HepG2 (cell line): Measurements from ENCODE around the gene CFAP90. TPM values are rescaled to one million over a fixed set of nuclear protein-coding genes. Genes with fewer than 3 reads are reported as not detected.

Experiments
- AGO2 ChIP-seq: fragments of 200-400 bp; formaldehyde crosslinking; optimal IDR thresholded peaks from 2 replicates; pipeline ENCODE3; 2017; ENCODE audit warnings: mild to moderate bottlenecking, low read depth, low read length, moderate library complexity
- CHD2 ChIP-seq: IDR thresholded peaks from 2 replicates; pipeline ENCODE4 v1.6.1; 2011; ENCODE audit warnings: low read depth, low read length, improper control_type of control experiment
- ERF ChIP-seq: IDR thresholded peaks from 2 replicates; pipeline ENCODE4 v1.6.1; 2018; ENCODE audit warnings: missing biosample characterization, missing genetic modification reagents
- HNF4G ChIP-seq, 2 experiments: sonication (generic) in 1 of 2; formaldehyde crosslinking in 1 of 2; IDR thresholded peaks; 2 replicates each; pipeline versions ENCODE4 v1.4.0 to v1.6.1; 2011 to 2020; ENCODE audit warnings: borderline replicate concordance in 2 of 2, low read depth in 2 of 2, mild to moderate bottlenecking in 2 of 2, low read length in 1 of 2, missing genetic modification reagents in 1 of 2, moderate library complexity in 1 of 2
- MAF1 ChIP-seq: sonication (generic); formaldehyde crosslinking; IDR thresholded peaks from 2 replicates; pipeline ENCODE4 v1.5.0; 2020; ENCODE audit warnings: missing genetic modification reagents, borderline replicate concordance
- MBNL3 ChIP-seq: fragments of 250-450 bp; sonication (Bioruptor Pico); conservative IDR thresholded peaks from 2 replicates; pipeline ENCODE4 v1.8.0; 2022; ENCODE audit warnings: mild to moderate bottlenecking, inconsistent platforms
- MTA3 ChIP-seq: sonication (generic); formaldehyde crosslinking; IDR thresholded peaks from 2 replicates; pipeline ENCODE4 v1.4.0; 2020; ENCODE audit warnings: missing genetic modification reagents
- POLR2G ChIP-seq: fragments of 200-400 bp; formaldehyde crosslinking; IDR thresholded peaks from 2 replicates; pipeline ENCODE4 v1.6.1; 2018; ENCODE audit warnings: mild to moderate bottlenecking, low read depth, low read length, moderate library complexity
- SSRP1 ChIP-seq: IDR thresholded peaks from 2 replicates; pipeline ENCODE4 v1.6.1; 2016; ENCODE audit warnings: control low read depth
- TBX3 ChIP-seq: fragments of 450-650 bp; IDR thresholded peaks from 2 replicates; pipeline ENCODE4 v1.6.1; 2017; ENCODE audit warnings: antibody characterized with exemption, mild to moderate bottlenecking, inconsistent platforms, borderline replicate concordance
- TSC22D2 ChIP-seq: sonication (generic); formaldehyde crosslinking; IDR thresholded peaks from 2 replicates; pipeline ENCODE4 v1.5.1; 2020; ENCODE audit warnings: missing genetic modification reagents, mild to moderate bottlenecking, borderline replicate concordance
- polyA plus RNA-seq, 8 experiments: library from polyadenylated mRNA; depleted of rRNA in 3 of 8; stranded (reverse) in 7 of 8; unstranded in 1 of 8; fragments of >200 nt; fragmentation: Illumina TruSeq in 4 of 8; extraction: Trizol in 4 of 8; gene quantifications; 2 replicates each; pipeline versions ENCODE4 v1.2.1 to v1.2.3, GENCODE V29; 2011 to 2016; ENCODE audit warnings: low read depth in 4 of 8, missing spikeins in 1 of 8, mixed read lengths in 1 of 8; ENCODE audit not compliant: insufficient read depth in 1 of 8
- total RNA-seq, 5 experiments: library from RNA; depleted of rRNA; stranded (reverse); fragments of >200 nt; fragmentation: Illumina TruSeq; extraction: Trizol; gene quantifications; 2 replicates each; pipeline ENCODE4 v1.2.3, GENCODE V29; 2016; ENCODE audit warnings: low read depth in 1 of 5
- TF ChIP-seq, protein P1 (sequence below): sonication (generic); formaldehyde crosslinking; IDR thresholded peaks from 2 replicates; pipeline ENCODE4 v1.4.0; 2020; ENCODE audit warnings: missing genetic modification reagents
- TF ChIP-seq, protein P2 (sequence below): IDR thresholded peaks from 2 replicates; pipeline ENCODE4 v1.6.1; 2016; ENCODE audit warnings: low read depth, missing genetic modification reagents, missing compliant biosample characterization
- TF ChIP-seq, protein P3 (sequence below): sonication (generic); formaldehyde crosslinking; IDR thresholded peaks from 2 replicates; pipeline ENCODE4 v1.4.0; 2020; ENCODE audit warnings: missing genetic modification reagents
- TF ChIP-seq, protein P4 (sequence below): sonication (generic); formaldehyde crosslinking; IDR thresholded peaks from 2 replicates; pipeline ENCODE4 v1.4.0; 2020; ENCODE audit warnings: missing genetic modification reagents

The CFAP90 gene
- total and polyA plus RNA-seq, 2 of the 13 experiments (the other 11 are each of a cell fraction or from before 2014, with no cell fraction given), result 0.11 TPM; not detected in 1

DNA sequence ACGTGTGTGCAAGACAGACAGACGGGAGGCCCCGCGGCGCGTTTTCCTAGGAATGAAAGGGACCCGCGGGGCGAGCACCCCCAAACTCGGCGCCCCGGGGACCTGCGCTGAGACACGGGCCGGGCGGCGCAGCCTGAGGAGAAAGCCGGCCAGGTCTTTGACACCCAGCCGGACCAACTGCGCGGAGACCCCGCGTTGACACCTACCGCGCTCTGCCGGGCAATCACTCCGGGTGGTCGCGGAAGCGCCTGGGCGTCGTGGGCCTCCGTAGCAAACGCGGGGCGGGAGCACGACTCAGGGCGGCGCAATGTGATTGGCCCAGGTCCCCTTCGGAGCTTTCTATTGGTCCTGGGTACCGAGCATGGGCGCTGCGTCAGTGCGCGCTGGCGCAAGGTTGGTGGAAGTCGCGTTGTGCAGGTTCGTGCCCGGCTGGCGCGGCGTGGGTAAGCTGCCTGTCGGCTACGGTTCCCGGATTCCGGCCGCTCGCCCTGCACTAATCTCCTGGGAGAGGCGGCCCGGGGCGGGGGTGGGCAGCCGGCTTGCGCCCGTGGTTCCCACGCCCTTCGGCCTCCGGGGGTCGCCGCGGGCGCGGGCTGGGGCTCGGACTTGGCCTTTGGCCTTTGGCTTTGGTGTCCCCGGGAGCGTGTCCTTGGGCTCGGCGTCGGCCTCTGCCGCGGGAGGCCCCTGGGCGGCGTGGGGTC lies 18.0 kb upstream of the CFAP90 start, which contains the start of the genes FASTKD3 and MTRR (continued):
- peak; percentile 40; the same call in 1 of the 2 replicates for TF ChIP-seq HNF4G (IDR thresholded peaks at IDR 0.05; ENCODE audit: borderline replicate concordance, low read depth, low read length)
- peak; percentile 73; the same call in 1 of the 2 replicates for TF ChIP-seq HNF4G (CRISPR knock-in tag; IDR thresholded peaks at IDR 0.05; ENCODE audit: borderline replicate concordance, low read depth)
- TF ChIP-seq MTA3 (CRISPR knock-in tag), result no peak
- TF ChIP-seq, protein P1, sequence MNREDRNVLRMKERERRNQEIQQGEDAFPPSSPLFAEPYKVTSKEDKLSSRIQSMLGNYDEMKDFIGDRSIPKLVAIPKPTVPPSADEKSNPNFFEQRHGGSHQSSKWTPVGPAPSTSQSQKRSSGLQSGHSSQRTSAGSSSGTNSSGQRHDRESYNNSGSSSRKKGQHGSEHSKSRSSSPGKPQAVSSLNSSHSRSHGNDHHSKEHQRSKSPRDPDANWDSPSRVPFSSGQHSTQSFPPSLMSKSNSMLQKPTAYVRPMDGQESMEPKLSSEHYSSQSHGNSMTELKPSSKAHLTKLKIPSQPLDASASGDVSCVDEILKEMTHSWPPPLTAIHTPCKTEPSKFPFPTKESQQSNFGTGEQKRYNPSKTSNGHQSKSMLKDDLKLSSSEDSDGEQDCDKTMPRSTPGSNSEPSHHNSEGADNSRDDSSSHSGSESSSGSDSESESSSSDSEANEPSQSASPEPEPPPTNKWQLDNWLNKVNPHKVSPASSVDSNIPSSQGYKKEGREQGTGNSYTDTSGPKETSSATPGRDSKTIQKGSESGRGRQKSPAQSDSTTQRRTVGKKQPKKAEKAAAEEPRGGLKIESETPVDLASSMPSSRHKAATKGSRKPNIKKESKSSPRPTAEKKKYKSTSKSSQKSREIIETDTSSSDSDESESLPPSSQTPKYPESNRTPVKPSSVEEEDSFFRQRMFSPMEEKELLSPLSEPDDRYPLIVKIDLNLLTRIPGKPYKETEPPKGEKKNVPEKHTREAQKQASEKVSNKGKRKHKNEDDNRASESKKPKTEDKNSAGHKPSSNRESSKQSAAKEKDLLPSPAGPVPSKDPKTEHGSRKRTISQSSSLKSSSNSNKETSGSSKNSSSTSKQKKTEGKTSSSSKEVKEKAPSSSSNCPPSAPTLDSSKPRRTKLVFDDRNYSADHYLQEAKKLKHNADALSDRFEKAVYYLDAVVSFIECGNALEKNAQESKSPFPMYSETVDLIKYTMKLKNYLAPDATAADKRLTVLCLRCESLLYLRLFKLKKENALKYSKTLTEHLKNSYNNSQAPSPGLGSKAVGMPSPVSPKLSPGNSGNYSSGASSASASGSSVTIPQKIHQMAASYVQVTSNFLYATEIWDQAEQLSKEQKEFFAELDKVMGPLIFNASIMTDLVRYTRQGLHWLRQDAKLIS, result no peak
- no peak for TF ChIP-seq SSRP1
- TF ChIP-seq POLR2G, result peak; percentile 91
- no peak; the same call in 1 of the 2 replicates for TF ChIP-seq ERF (CRISPR knock-in tag)
- TF ChIP-seq TBX3, result peak; percentile 42; the same call in 1 of the 2 replicates
- TF ChIP-seq, protein P2, sequence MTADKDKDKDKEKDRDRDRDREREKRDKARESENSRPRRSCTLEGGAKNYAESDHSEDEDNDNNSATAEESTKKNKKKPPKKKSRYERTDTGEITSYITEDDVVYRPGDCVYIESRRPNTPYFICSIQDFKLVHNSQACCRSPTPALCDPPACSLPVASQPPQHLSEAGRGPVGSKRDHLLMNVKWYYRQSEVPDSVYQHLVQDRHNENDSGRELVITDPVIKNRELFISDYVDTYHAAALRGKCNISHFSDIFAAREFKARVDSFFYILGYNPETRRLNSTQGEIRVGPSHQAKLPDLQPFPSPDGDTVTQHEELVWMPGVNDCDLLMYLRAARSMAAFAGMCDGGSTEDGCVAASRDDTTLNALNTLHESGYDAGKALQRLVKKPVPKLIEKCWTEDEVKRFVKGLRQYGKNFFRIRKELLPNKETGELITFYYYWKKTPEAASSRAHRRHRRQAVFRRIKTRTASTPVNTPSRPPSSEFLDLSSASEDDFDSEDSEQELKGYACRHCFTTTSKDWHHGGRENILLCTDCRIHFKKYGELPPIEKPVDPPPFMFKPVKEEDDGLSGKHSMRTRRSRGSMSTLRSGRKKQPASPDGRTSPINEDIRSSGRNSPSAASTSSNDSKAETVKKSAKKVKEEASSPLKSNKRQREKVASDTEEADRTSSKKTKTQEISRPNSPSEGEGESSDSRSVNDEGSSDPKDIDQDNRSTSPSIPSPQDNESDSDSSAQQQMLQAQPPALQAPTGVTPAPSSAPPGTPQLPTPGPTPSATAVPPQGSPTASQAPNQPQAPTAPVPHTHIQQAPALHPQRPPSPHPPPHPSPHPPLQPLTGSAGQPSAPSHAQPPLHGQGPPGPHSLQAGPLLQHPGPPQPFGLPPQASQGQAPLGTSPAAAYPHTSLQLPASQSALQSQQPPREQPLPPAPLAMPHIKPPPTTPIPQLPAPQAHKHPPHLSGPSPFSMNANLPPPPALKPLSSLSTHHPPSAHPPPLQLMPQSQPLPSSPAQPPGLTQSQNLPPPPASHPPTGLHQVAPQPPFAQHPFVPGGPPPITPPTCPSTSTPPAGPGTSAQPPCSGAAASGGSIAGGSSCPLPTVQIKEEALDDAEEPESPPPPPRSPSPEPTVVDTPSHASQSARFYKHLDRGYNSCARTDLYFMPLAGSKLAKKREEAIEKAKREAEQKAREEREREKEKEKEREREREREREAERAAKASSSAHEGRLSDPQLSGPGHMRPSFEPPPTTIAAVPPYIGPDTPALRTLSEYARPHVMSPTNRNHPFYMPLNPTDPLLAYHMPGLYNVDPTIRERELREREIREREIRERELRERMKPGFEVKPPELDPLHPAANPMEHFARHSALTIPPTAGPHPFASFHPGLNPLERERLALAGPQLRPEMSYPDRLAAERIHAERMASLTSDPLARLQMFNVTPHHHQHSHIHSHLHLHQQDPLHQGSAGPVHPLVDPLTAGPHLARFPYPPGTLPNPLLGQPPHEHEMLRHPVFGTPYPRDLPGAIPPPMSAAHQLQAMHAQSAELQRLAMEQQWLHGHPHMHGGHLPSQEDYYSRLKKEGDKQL (CRISPR knock-in tag), result no peak
- TF ChIP-seq, protein P3, sequence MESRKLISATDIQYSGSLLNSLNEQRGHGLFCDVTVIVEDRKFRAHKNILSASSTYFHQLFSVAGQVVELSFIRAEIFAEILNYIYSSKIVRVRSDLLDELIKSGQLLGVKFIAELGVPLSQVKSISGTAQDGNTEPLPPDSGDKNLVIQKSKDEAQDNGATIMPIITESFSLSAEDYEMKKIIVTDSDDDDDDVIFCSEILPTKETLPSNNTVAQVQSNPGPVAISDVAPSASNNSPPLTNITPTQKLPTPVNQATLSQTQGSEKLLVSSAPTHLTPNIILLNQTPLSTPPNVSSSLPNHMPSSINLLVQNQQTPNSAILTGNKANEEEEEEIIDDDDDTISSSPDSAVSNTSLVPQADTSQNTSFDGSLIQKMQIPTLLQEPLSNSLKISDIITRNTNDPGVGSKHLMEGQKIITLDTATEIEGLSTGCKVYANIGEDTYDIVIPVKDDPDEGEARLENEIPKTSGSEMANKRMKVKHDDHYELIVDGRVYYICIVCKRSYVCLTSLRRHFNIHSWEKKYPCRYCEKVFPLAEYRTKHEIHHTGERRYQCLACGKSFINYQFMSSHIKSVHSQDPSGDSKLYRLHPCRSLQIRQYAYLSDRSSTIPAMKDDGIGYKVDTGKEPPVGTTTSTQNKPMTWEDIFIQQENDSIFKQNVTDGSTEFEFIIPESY (CRISPR knock-in tag), result no peak
- TF ChIP-seq MAF1 (CRISPR knock-in tag), result no peak
- TF ChIP-seq AGO2, result peak; percentile 65
- no peak for TF ChIP-seq MBNL3 (CRISPR knock-in tag)
- TF ChIP-seq CHD2, result no peak
- TF ChIP-seq, protein P4, sequence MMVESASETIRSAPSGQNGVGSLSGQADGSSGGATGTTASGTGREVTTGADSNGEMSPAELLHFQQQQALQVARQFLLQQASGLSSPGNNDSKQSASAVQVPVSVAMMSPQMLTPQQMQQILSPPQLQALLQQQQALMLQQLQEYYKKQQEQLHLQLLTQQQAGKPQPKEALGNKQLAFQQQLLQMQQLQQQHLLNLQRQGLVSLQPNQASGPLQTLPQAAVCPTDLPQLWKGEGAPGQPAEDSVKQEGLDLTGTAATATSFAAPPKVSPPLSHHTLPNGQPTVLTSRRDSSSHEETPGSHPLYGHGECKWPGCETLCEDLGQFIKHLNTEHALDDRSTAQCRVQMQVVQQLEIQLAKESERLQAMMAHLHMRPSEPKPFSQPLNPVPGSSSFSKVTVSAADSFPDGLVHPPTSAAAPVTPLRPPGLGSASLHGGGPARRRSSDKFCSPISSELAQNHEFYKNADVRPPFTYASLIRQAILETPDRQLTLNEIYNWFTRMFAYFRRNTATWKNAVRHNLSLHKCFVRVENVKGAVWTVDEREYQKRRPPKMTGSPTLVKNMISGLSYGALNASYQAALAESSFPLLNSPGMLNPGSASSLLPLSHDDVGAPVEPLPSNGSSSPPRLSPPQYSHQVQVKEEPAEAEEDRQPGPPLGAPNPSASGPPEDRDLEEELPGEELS (CRISPR knock-in tag), result no peak
- no peak for TF ChIP-seq TSC22D2 (CRISPR knock-in tag)
